Spleen (tissue), 7 donors: ENCODE results near the gene BHLHA9.

Source experiments
- POLR2A ChIP-seq, 3 donors: fragments of 450-650 bp; IDR thresholded peaks; one replicate each; pipeline ENCODE4 v1.5.1; 2017; ENCODE audit warnings: antibody characterized with exemption in 3 of 3, mild to moderate bottlenecking in 1 of 3
- POLR2AphosphoS5 ChIP-seq, 3 donors: sonication (generic); formaldehyde crosslinking; IDR thresholded peaks; one replicate each; pipeline ENCODE4 v1.5.1; 2017; ENCODE audit warnings: antibody characterized with exemption in 3 of 3
- TF ChIP-seq, protein P1 (sequence below), 11 experiments: fragments of 200-600 bp in 7 of 11; fragments of 450-650 bp in 4 of 11; sonication (generic) in 4 of 11; IDR thresholded peaks in 8 of 11; conservative IDR thresholded peaks in 3 of 11; 1 replicate in 7 of 11; 2 replicates in 4 of 11; pipeline versions ENCODE4 v1.4.0 to v1.8.0; 2016 to 2021; ENCODE audit warnings: antibody characterized with exemption in 11 of 11, inconsistent platforms in 4 of 11, mild to moderate bottlenecking in 1 of 11
- donor health status: DM: no; HTN: no; CAD: no; lungs with moderate emphysema.
- donor health status: DM: no; HTN: no; CAD: no.
- donor health status: DM: no; HTN: no; CAD: no.

DNA sequence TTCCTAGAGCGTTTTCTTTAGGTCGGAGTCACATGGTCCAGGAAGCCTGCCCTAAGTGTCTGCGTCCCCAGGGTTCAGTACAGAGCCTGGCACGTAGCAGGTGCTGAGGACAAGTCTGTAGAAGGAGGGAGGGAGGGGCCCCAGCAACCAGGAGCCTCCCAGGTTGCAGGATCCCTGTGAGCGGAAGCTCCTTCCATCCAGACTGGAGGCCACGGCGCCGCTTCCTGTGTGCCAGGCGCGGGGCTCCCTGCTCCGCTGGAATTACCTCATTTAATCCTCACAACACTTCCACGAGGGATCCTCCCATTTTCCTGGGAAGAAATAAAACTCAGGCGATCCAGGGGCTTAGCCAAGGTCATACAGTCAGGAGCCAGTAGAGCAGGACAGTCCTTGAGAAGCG, 31.3 kb downstream of the BHLHA9 start:
- no peak for TF ChIP-seq POLR2AphosphoS5 (IDR thresholded peaks at IDR 0.05)
- no peak for TF ChIP-seq POLR2A (IDR thresholded peaks at IDR 0.05)
- TF ChIP-seq, protein P1, sequence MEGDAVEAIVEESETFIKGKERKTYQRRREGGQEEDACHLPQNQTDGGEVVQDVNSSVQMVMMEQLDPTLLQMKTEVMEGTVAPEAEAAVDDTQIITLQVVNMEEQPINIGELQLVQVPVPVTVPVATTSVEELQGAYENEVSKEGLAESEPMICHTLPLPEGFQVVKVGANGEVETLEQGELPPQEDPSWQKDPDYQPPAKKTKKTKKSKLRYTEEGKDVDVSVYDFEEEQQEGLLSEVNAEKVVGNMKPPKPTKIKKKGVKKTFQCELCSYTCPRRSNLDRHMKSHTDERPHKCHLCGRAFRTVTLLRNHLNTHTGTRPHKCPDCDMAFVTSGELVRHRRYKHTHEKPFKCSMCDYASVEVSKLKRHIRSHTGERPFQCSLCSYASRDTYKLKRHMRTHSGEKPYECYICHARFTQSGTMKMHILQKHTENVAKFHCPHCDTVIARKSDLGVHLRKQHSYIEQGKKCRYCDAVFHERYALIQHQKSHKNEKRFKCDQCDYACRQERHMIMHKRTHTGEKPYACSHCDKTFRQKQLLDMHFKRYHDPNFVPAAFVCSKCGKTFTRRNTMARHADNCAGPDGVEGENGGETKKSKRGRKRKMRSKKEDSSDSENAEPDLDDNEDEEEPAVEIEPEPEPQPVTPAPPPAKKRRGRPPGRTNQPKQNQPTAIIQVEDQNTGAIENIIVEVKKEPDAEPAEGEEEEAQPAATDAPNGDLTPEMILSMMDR (IDR thresholded peaks at IDR 0.05 in 8 of 11, conservative IDR thresholded peaks at IDR 0.05 in 3 of 11): no peak
